A549 (cell line): ENCODE measurements around the gene ADRA2A. TPM values are rescaled to one million over a fixed set of nuclear protein-coding genes. Genes with fewer than 3 reads are reported as not detected.

Experiments used
- ATAC-seq, 2 experiments: fragments of 200-7000 bp in 1 of 2; fragments of >200 bp in 1 of 2; cut with Nextera tagmentation in 1 of 2; cut with Tn5 transposase in 1 of 2; 3 replicates each; pipeline versions ENCODE4 v1.8.0 to v1.9.1; 2018 to 2020; ENCODE audit warnings: mild to moderate bottlenecking in 1 of 2, moderate library complexity in 1 of 2
- CTCF ChIA-PET: fragments of 300-600 bp; sonication (Branson Sonifier 250); formaldehyde crosslinking; extraction: SDS; loops from one replicate; lab custom pipeline; 2021; ENCODE audit warnings: antibody characterized with exemption, inconsistent platforms; lab: Yijun Ruan, JAX
- POLR2A ChIA-PET: fragments of 350-600 bp; formaldehyde crosslinking; extraction: SDS; loops from one replicate; lab custom pipeline; 2021; ENCODE audit warnings: antibody characterized with exemption, inconsistent platforms; lab: Yijun Ruan, JAX
- DNase-seq, 2 experiments: peaks; one replicate each; pipeline versions ENCODE4 v3.0.0 to v3.0.0-alpha.2; 2011 to 2016; ENCODE audit warnings: low read depth in 1 of 2, low spot score in 1 of 2
- FAIRE-seq: peaks from 2 replicates; lab custom pipeline; 2011; peaks lifted over from hg19 to GRCh38; lab: Jason Lieb, UNC
- H3K27ac ChIP-seq, 2 experiments: fragments of >200 bp; sonication (Bioruptor Twin); formaldehyde crosslinking; 3 replicates each; pipeline ENCODE4 v1.5.1; 2016 to 2017
- H3K4me1 ChIP-seq: fragments of >200 bp; sonication (Bioruptor Twin); formaldehyde crosslinking; 3 replicates; pipeline ENCODE4 v1.6.1; 2016
- H3K4me2 ChIP-seq: fragments of >200 bp; sonication (Bioruptor Twin); formaldehyde crosslinking; 3 replicates; pipeline ENCODE4 v1.6.1; 2016
- H3K4me3 ChIP-seq: fragments of >200 bp; sonication (Bioruptor Twin); formaldehyde crosslinking; 3 replicates; pipeline ENCODE4 v1.5.1; 2016
- H3K9me3 ChIP-seq: fragments of >200 bp; sonication (Bioruptor Twin); formaldehyde crosslinking; 3 replicates; pipeline ENCODE4 v1.6.1; 2016
- BHLHE40 ChIP-seq: IDR thresholded peaks from 2 replicates; pipeline ENCODE4 v1.6.1; 2012; ENCODE audit warnings: low read depth, low read length, inconsistent platforms
- CBX2 ChIP-seq: fragments of 200-600 bp; sonication (generic); IDR thresholded peaks from 2 replicates; pipeline ENCODE4 v1.6.1; 2016; ENCODE audit warnings: low read depth, mild to moderate bottlenecking, borderline replicate concordance
- CEBPB ChIP-seq, 2 experiments: fragments of >200 bp in 1 of 2; sonication (Bioruptor Twin) in 1 of 2; formaldehyde crosslinking in 1 of 2; IDR thresholded peaks; 2 replicates each; pipeline ENCODE4 v1.6.1; 2012 to 2016
- CHD2 ChIP-seq: fragments of 150-350 bp; IDR thresholded peaks from 2 replicates; pipeline ENCODE4 v1.6.1; 2014; ENCODE audit warnings: low read length; ENCODE audit not compliant: partially characterized antibody
- CHD4 ChIP-seq: fragments of 200-600 bp; sonication (generic); IDR thresholded peaks from 2 replicates; pipeline ENCODE4 v1.6.1; 2016; ENCODE audit warnings: antibody characterized with exemption, mild to moderate bottlenecking, borderline replicate concordance
- CTCF ChIP-seq: fragments of >200 bp; sonication (Bioruptor Twin); formaldehyde crosslinking; IDR thresholded peaks from 3 replicates; pipeline ENCODE4 v1.5.1; 2016
- ELK1 ChIP-seq: fragments of 150-350 bp; IDR thresholded peaks from 2 replicates; pipeline ENCODE4 v1.6.1; 2014; ENCODE audit warnings: low read depth, mild to moderate bottlenecking, low read length
- GATA3 ChIP-seq: IDR thresholded peaks from 2 replicates; pipeline ENCODE4 v1.6.1; 2012; ENCODE audit warnings: borderline replicate concordance
- HDAC2 ChIP-seq: fragments of 200-600 bp; sonication (generic); IDR thresholded peaks from 2 replicates; pipeline ENCODE4 v1.6.1; 2016
- HES2 ChIP-seq: fragments of >200 bp; sonication (Bioruptor Twin); formaldehyde crosslinking; IDR thresholded peaks from 2 replicates; pipeline ENCODE4 v1.6.1; 2016
- HMGXB4 ChIP-seq: fragments of 250-450 bp; sonication (Bioruptor Pico); IDR thresholded peaks from 2 replicates; pipeline ENCODE4 v1.5.0; 2021; ENCODE audit warnings: mild to moderate bottlenecking, moderate library complexity, borderline replicate concordance
- HOXA7 ChIP-seq: fragments of 250-450 bp; sonication (Bioruptor Pico); IDR thresholded peaks from 2 replicates; pipeline ENCODE4 v1.5.0; 2020; ENCODE audit warnings: mild to moderate bottlenecking, moderate library complexity
- HOXB13 ChIP-seq: fragments of 250-450 bp; sonication (Bioruptor Pico); IDR thresholded peaks from 2 replicates; pipeline ENCODE4 v1.5.0; 2020; ENCODE audit warnings: low read depth, mild to moderate bottlenecking, moderate library complexity
- JUN ChIP-seq, 2 experiments: fragments of >200 bp; sonication (Bioruptor Twin); formaldehyde crosslinking; IDR thresholded peaks; 2 replicates in 1 of 2; 3 replicates in 1 of 2; pipeline ENCODE4 v1.6.1; 2016 to 2017
- JUNB ChIP-seq: fragments of >200 bp; sonication (Bioruptor Twin); formaldehyde crosslinking; IDR thresholded peaks from 2 replicates; pipeline ENCODE4 v1.6.1; 2016
- KDM5A ChIP-seq: fragments of 200-600 bp; sonication (generic); IDR thresholded peaks from 2 replicates; pipeline ENCODE4 v1.6.1; 2016; ENCODE audit warnings: antibody characterized with exemption, mild to moderate bottlenecking
- MAZ ChIP-seq: fragments of 150-350 bp; IDR thresholded peaks from 2 replicates; pipeline ENCODE4 v1.6.1; 2014; ENCODE audit warnings: antibody characterized with exemption, low read depth, low read length, borderline replicate concordance
- MYC ChIP-seq: IDR thresholded peaks from 2 replicates; pipeline ENCODE4 v1.6.1; 2012; ENCODE audit warnings: mild to moderate bottlenecking, inconsistent platforms, low read length, improper control_type of control experiment, borderline replicate concordance
- NFE2L2 ChIP-seq: fragments of 150-350 bp; conservative IDR thresholded peaks from 2 replicates; pipeline ENCODE4 v1.6.1; 2014; ENCODE audit warnings: low read length
- NPAS2 ChIP-seq: fragments of 250-450 bp; sonication (Bioruptor Pico); IDR thresholded peaks from 2 replicates; pipeline ENCODE4 v1.8.0; 2022; ENCODE audit warnings: mild to moderate bottlenecking, moderate library complexity, borderline replicate concordance
- POLR2AphosphoS2 ChIP-seq: conservative IDR thresholded peaks from 2 replicates; pipeline ENCODE4 v1.6.1; 2012; ENCODE audit warnings: low read length, improper control_type of control experiment, inconsistent platforms
- REST ChIP-seq: fragments of 200-600 bp; sonication (generic); IDR thresholded peaks from 2 replicates; pipeline ENCODE4 v1.6.1; 2016; ENCODE audit warnings: antibody characterized with exemption, mild to moderate bottlenecking, moderate library complexity
- RNF2 ChIP-seq: fragments of 200-600 bp; sonication (generic); IDR thresholded peaks from 2 replicates; pipeline ENCODE4 v1.6.1; 2016; ENCODE audit warnings: low read depth, mild to moderate bottlenecking, antibody characterized with exemption, moderate library complexity, borderline replicate concordance
- ZFP36 ChIP-seq: fragments of 450-650 bp; IDR thresholded peaks from 2 replicates; pipeline ENCODE4 v1.6.1; 2014; ENCODE audit warnings: borderline replicate concordance; ENCODE audit not compliant: partially characterized antibody
- WGBS: methylation state at CpG from one replicate; pipeline ENCODE4 v1.1.6; 2017; ENCODE audit errors: missing lambda C conversion rate; 5-methylcytosine and 5-hydroxymethylcytosine counted together
- polyA plus RNA-seq, 4 experiments: library from polyadenylated mRNA; depleted of rRNA in 3 of 4; stranded (reverse); fragments of >200 nt; fragmentation: RNase III in 1 of 4; extraction: RNeasy Plus Mini Kit Qiagen cat#74134 plus additional on column Dnase treatment in 1 of 4; gene quantifications; 2 replicates in 3 of 4; 3 replicates in 1 of 4; pipeline ENCODE4 v1.2.3, GENCODE V29; 2011 to 2017

ADRA2A gene
- polyA plus RNA-seq, 2 of the 4 experiments (the other 2 are of a cell fraction): not detected

GRCh38 chr10:111117528-111118277 is 40.9 kb downstream of the ADRA2A start:
- Histone ChIP-seq H3K4me1 (no peaks in the 10 kb centered on the region), H3K4me3 (no peak overlapping the region), H3K27ac (no peak overlapping the region), H3K9me3 (no peaks in the 10 kb centered on the region), H3K4me2 (no peak overlapping the region)
- TF ChIP-seq KDM5A (no peak), NPAS2 (CRISPR knock-in tag) (no peak), JUN (IDR thresholded peaks at IDR 0.05) (no peak), REST (no peak), CHD2 (no peak), HOXA7 (no peak), NFE2L2 (no peak), MYC (no peak), RNF2 (no peak), POLR2AphosphoS2 (no peak), HOXB13 (no peak), ZFP36 (no peak), HDAC2 (no peak), CTCF (no peak), CEBPB (IDR thresholded peaks at IDR 0.05) (no peak), ELK1 (no peak), CBX2 (no peak), BHLHE40 (no peak), HES2 (no peak), JUNB (no peak)
- CTCF ChIA-PET: no interaction called here
- no peak for ATAC-seq
- WGBS: 23% methylated on average over 8 of the region's 8 CpGs
- DNase-seq: no peak
- no peak for FAIRE-seq
- POLR2A ChIA-PET: no interaction called here

- ChIA-PET POLR2A (no interaction called here), CTCF (no interaction called here)
- WGBS: 28% methylated on average over 3 of the region's 3 CpGs
- ATAC-seq: no peak
- H3K27ac ChIP-seq: no peak overlapping the region
- H3K4me3 ChIP-seq: no peak overlapping the region
- no peaks in the 10 kb centered on the region for H3K4me1 ChIP-seq
- no peak for FAIRE-seq
- H3K9me3 ChIP-seq: no peaks in the 10 kb centered on the region
- DNase-seq: no peak
- no peak overlapping the region for H3K4me2 ChIP-seq
- no peak for TF ChIP-seq HMGXB4
- no peak for TF ChIP-seq ZFP36
- TF ChIP-seq MAZ: no peak
- no peak for TF ChIP-seq GATA3
- no peak for TF ChIP-seq CHD4
- no peak for TF ChIP-seq CTCF
Measured at GRCh38 chr10:111118758-111119157, 41.9 kb downstream of the ADRA2A start.
